GM06990 (cell line): ENCODE measurements around the gene GEMIN5.
"Not testable (repeated sequence)": the region's sequence is repeated elsewhere in the genome, so short reads cannot be mapped to it uniquely, and the experiment has no call there.

Experiments used
- DNase-seq: peaks from one replicate; pipeline ENCODE4 v3.0.0-alpha.2; 2011; ENCODE audit not compliant: insufficient read length; ENCODE audit errors: extremely low read depth
- H3K27me3 ChIP-seq: replicated peaks from 2 replicates; pipeline ENCODE4 v1.6.0; 2011; ENCODE audit warnings: low read length; ENCODE audit not compliant: control insufficient read depth, insufficient read depth
- H3K36me3 ChIP-seq: 2 replicates; pipeline ENCODE4 v1.5.1; 2011; ENCODE audit warnings: low read length; ENCODE audit not compliant: control insufficient read depth, insufficient read depth
- H3K4me3 ChIP-seq: replicated peaks from 2 replicates; pipeline ENCODE4 v1.5.1; 2011; ENCODE audit warnings: low read depth, mild to moderate bottlenecking, control low read depth, low read length
- TF ChIP-seq, protein P1 (sequence below): IDR thresholded peaks from 2 replicates; pipeline ENCODE4 v1.5.1; 2011; ENCODE audit warnings: low read length, control low read depth, mild to moderate bottlenecking, inconsistent platforms; ENCODE audit not compliant: insufficient read depth, poor library complexity, severe bottlenecking

The GEMIN5 gene, protein sequence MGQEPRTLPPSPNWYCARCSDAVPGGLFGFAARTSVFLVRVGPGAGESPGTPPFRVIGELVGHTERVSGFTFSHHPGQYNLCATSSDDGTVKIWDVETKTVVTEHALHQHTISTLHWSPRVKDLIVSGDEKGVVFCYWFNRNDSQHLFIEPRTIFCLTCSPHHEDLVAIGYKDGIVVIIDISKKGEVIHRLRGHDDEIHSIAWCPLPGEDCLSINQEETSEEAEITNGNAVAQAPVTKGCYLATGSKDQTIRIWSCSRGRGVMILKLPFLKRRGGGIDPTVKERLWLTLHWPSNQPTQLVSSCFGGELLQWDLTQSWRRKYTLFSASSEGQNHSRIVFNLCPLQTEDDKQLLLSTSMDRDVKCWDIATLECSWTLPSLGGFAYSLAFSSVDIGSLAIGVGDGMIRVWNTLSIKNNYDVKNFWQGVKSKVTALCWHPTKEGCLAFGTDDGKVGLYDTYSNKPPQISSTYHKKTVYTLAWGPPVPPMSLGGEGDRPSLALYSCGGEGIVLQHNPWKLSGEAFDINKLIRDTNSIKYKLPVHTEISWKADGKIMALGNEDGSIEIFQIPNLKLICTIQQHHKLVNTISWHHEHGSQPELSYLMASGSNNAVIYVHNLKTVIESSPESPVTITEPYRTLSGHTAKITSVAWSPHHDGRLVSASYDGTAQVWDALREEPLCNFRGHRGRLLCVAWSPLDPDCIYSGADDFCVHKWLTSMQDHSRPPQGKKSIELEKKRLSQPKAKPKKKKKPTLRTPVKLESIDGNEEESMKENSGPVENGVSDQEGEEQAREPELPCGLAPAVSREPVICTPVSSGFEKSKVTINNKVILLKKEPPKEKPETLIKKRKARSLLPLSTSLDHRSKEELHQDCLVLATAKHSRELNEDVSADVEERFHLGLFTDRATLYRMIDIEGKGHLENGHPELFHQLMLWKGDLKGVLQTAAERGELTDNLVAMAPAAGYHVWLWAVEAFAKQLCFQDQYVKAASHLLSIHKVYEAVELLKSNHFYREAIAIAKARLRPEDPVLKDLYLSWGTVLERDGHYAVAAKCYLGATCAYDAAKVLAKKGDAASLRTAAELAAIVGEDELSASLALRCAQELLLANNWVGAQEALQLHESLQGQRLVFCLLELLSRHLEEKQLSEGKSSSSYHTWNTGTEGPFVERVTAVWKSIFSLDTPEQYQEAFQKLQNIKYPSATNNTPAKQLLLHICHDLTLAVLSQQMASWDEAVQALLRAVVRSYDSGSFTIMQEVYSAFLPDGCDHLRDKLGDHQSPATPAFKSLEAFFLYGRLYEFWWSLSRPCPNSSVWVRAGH (N-terminal part only)

DNA sequence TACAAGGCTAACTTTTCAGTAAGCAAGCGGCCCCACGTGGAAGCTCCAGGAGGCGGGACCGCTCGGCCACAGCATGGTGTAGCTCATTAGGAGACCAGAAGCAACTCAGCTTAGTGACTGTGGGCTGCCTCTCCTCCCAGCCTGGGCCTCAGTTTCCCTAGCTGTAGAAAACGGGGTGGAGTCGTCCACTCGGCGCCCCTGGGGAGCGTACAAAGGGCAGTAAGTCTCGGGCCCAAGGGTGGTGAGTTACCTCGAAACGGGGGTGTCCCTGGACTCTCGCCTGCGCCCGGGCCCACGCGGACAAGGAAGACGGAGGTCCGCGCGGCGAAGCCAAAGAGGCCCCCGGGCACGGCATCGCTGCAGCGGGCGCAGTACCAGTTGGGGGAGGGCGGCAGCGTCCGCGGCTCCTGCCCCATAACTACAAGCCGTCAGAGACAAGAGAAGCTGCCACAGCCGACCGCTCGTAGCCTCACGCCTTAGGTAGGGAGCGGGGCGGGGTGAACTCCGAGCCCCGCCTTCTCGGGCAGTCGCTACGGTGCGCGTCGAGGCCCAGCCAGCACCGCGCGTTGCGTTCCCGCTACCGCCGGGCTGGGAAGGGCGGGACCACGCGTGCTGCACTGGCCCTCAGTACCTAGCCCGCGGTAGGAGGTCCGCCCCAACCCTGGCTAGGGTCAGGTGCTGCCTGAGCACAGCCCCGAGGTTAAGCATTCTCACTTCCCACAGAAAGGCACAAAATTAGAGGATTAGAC, at the start of gene GEMIN5:
TSS of gene GEMIN5 (minus strand) at position 494 of the 749 bp plus-strand sequence. CDS start at position 416, 78 bp downstream.
- Histone ChIP-seq H3K36me3 (peaks cover 1% of the 10 kb centered on the region; the same call in 1 of the 2 replicates), H3K4me3 (peak within 1 kb of the TSS; percentile 96), H3K27me3 (no peaks in the 10 kb centered on the region)
- peak; percentile 92 for DNase-seq
- TF ChIP-seq, protein P1, sequence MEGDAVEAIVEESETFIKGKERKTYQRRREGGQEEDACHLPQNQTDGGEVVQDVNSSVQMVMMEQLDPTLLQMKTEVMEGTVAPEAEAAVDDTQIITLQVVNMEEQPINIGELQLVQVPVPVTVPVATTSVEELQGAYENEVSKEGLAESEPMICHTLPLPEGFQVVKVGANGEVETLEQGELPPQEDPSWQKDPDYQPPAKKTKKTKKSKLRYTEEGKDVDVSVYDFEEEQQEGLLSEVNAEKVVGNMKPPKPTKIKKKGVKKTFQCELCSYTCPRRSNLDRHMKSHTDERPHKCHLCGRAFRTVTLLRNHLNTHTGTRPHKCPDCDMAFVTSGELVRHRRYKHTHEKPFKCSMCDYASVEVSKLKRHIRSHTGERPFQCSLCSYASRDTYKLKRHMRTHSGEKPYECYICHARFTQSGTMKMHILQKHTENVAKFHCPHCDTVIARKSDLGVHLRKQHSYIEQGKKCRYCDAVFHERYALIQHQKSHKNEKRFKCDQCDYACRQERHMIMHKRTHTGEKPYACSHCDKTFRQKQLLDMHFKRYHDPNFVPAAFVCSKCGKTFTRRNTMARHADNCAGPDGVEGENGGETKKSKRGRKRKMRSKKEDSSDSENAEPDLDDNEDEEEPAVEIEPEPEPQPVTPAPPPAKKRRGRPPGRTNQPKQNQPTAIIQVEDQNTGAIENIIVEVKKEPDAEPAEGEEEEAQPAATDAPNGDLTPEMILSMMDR: no peak

DNA sequence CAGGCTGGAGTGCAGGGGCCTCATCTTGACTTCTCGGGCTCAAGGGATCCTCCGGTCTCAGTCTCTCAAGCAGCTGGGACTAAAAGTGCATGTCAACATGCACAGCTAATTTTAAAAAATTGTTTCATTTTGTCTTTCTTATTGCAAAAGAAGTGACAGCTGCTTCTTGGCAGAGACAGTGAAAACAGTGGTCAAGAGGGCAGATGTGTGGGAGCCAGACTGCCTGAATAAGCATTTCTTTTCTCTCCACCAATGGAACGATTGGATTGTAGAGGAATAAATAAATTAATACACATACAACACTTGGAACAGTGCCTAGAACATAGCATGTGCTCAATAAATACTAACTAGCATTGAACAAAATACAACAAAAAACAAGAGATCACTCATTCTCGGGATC, 48.1 kb upstream of the GEMIN5 start:
- H3K36me3 ChIP-seq: no peaks in the 10 kb centered on the region
- TF ChIP-seq, protein P1: no peak
- DNase-seq: no peak
- H3K4me3 ChIP-seq: no peak overlapping the region
- H3K27me3 ChIP-seq: no peaks in the 10 kb centered on the region

DNA sequence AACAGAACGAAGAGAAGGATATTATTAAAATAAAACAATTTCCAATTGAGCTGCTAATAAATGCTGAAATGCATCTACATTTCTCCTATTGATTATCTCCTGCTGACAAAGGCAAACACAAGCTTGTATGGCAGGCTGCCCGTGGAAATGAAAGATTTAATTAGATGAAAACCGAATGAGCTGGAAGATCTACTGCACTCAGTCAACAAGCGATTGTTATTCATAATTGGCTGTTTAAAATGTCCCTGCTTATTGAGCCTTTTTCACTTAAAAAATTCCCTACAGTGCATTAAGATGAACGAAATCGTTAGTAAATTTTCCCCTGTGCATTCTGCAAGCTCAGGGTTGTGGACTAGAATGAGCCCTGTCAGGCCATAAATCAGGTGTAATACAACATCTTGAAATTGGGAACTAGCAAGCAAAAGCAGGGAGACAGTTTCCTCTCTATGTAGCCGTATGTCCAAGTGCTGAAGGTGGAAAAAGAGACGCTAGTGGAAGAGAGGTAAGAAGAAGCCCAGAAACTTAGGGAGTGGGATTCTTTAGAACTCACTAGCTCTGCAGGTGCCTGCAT, 47.0 kb upstream of the GEMIN5 start:
- DNase-seq: no peak
- no peaks in the 10 kb centered on the region for H3K36me3 ChIP-seq
- TF ChIP-seq, protein P1: no peak
- no peak overlapping the region for H3K4me3 ChIP-seq
- no peaks in the 10 kb centered on the region for H3K27me3 ChIP-seq

DNA sequence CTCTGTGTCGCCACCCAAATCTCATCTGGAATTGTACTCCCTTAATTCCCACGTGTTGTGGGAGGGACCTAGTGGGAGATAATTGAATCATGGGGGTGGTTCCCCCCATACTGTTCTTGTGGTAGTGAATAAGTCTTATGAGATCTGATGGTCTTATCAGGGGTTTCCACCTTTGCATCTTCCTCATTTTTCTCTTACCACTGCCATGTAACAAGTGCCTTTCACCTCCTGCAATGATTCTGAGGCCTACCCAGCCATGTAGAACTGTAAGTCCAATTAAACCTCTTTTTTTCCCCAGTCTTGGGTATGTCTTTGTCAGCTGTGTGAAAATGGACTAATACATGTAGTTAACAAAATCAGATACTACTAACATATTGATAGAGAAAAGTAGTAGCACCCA, 40.3 kb upstream of the GEMIN5 start:
- not testable (repeated sequence) for DNase-seq, H3K36me3 ChIP-seq, H3K27me3 ChIP-seq, H3K4me3 ChIP-seq

GRCh38 chr5:154977409-154977808, 39.4 kb upstream of the GEMIN5 start:
- TF ChIP-seq, protein P1: no peak
- Histone ChIP-seq H3K4me3 (no peak overlapping the region), H3K36me3 (no peaks in the 10 kb centered on the region), H3K27me3 (no peaks in the 10 kb centered on the region)
- no peak for DNase-seq

DNA sequence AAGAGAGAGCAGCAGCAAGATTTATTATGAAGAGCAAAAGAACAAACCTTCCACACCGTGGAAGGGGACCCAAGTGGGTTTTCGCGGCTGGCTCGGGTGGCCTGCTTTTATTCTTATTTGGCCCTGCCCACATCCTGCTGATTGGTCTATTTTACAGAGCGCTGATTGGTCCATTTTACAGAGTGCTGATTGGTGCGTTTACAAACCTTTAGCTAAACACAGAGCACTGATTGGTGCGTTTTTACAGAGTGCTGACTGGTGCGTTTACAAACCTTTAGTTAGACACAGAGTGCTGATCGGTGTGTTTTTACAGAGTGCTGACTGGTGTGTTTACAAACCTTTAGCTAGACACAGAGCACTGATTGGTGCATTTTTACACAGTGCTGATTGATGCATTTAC, 38.1 kb upstream of the GEMIN5 start:
- H3K4me3 ChIP-seq, H3K36me3 ChIP-seq, H3K27me3 ChIP-seq, DNase-seq: not testable (repeated sequence)
